GM21737 (cell line): ENCODE measurements around the gene TNFAIP3.
"Not testable (repeated sequence)": the region's sequence is repeated elsewhere in the genome, so short reads cannot be mapped to it uniquely, and the experiment has no call there.

Experiments used
- ATAC-seq: cut with Tn5 transposase; IDR thresholded peaks from one replicate; pipeline ENCODE4 v1.9.1; 2021; ENCODE audit warnings: mild to moderate bottlenecking, moderate library complexity; ENCODE audit not compliant: unreplicated experiment

The TNFAIP3 gene

DNA sequence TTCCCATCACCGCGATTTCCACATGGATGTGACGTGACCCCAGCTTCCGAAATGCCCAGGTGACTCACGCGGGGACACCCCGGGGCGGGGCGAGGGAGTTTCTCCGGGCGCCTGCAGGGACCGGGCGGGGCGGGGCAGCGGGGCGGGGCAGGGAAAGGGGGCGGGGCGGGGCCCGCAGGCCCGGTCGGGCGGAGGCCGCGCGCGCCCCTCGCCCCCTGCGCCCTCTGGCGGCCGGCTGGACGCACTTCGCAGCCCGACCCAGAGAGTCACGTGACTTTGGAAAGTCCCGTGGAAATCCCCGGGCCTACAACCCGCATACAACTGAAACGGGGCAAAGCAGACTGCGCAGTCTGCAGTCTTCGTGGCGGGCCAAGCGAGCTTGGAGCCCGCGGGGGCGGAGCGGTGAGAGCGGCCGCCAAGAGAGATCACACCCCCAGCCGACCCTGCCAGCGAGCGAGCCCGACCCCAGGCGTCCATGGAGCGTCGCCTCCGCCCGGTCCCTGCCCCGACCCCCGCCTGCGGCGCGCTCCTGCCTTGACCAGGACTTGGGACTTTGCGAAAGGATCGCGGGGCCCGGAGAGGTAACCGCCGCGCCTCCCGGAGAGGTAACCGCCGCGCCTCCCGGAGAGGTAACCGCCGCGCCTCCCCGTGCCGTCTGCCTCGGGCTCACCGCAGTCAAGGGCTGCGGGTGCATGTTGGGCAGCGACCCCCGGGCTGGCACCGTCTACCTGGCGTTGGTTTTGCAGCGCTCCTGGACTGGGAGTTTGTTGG is at the start of gene TNFAIP3:
TNFAIP3 (plus strand) TSS at position 346 of the 771 bp plus-strand sequence. CDS start 3,969 bp downstream, outside the sequence.
- peak; percentile 59 for ATAC-seq

DNA sequence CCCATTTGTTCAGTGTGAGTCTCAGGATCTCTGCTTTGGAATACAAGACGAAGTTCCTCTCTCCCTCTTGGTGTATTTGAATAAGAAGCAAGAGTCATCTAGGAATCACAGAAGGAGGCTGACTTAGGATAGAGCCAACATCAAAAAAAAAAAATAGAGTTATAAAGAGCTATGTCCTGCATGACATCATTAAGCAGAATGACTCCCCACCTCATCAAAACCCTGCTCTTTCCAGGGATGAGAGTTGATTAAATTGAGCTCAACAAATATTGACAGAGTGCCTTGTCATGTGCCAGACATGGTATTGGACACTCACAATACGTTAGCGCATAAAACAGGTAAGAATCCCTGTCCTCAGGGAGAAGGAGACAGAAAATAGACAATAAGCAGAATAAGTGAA is 48.6 kb upstream of the TNFAIP3 start:
- ATAC-seq = no peak

DNA sequence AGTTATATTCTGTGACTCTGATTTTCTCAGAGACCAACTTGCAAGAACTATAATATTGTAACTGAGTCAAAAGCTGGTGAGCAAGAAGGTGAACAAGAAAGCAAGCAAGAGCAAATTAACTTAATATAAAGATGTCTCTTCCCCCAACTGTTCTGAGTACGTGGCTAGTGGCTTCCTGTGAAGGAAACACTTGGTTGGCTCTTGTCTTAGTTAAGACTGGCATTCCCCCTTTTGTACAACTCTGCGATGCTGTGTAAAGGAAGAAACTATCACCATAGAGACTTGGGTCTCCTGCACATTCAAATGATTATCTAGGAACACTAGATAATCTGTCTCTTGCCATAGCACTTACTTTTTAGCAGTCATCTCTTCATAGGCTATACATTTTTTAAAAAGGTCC is 47.3 kb upstream of the TNFAIP3 start:
- ATAC-seq = no peak

DNA sequence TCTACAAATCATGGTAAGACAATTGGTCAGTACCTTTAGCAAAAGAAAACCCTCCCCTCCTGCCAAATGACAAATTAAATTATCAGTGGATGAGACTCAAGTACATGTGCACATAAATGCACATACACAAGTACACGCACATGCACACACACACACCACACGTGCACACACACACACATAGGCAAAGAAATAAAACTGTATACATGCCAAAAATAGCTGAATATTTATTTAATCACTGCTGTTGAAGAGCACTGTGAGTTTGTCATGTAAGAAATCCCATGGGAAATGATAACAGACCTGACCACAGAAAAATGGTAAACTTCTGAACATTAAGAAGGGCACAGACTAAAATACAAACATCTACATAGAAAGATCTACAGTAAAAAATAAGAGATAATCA is 46.6 kb upstream of the TNFAIP3 start:
- ATAC-seq = no peak

DNA sequence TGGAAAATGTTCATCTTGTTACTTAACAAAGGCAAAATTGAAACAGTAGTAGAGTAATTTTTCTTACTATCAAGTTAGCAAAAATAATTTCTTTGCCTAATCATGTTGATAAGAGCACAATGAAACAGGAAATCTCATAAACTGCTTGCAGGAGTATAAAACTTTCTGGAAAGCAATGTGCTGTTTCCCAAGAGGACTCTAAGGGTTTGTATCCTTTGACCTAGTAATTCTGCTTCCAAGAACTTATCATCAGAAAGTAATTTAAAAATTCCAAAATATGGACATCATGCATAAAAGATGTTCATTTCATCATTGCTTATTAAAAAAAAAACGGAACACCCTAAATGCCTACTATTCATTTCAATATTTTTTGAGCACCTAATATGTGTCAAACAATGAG is 46.1 kb upstream of the TNFAIP3 start:
- no peak for ATAC-seq

DNA sequence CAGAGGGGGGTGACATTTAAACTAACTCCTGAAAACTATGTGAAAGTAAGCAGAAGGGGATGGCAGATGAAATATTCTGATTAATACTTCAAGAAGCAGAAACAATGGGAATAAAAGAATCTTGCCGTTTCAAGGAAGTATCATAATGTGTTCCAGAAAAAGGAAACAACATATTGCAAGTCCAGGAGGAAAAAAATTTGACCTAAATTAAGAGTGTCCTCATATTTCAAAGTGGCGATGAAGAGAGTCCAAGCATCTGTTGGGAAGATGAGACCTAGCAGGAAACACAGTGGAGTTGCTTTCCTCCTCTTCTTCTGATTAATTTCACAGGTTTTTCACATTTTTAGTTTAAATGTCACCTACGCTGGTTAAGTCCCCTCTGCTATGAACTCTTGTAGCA is 45.6 kb upstream of the TNFAIP3 start:
- ATAC-seq = no peak

DNA sequence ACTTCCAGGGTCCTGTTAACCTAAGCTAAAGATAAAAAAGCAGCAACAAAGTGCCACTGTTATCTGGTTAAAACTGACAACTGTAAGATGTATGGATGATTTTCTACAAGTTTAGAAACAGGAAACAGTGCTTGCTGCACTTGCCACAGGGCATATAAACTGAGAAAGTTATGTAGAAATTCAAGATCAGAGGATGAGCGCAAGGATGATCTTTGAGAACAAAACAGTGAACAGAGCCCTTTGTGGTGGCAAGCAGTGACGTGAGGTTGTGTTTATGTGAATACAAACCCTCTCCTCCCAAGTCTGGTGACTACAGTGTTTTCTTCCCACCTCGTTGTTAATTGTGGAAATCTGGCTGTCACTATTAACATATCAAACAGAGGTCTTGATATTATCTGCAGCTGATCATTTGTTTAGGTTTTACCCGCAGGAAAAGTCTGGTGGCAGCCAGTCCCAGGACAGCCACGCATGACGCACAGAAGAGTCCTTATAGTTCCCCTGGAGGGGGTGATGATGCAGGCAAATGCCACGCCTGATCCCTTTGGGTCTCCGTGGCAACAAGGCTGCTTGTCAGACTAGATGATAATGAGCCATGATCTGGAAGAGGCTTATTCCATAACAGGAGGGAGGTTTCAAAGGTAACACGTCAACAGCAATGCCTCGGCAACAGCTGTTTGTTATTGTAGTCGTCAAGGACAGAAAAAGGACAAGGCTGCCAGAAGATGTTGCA is 43.1 kb upstream of the TNFAIP3 start:
- no peak for ATAC-seq

DNA sequence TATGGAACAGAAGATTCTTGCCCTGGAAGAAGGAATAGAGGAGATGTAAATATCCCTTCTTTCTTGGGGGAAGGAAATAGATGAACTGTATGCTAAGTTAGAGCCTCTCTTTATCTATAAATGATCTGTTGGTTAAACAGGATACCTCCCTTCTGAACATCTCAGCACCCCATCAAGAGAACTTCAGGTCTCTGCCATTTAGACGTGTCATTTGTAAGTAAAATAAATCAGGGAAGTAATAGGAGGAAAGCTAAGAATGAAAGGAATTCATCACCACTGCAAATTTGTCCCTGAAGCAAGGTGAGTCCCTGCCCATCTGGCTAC is 42.5 kb upstream of the TNFAIP3 start:
- no peak for ATAC-seq

DNA sequence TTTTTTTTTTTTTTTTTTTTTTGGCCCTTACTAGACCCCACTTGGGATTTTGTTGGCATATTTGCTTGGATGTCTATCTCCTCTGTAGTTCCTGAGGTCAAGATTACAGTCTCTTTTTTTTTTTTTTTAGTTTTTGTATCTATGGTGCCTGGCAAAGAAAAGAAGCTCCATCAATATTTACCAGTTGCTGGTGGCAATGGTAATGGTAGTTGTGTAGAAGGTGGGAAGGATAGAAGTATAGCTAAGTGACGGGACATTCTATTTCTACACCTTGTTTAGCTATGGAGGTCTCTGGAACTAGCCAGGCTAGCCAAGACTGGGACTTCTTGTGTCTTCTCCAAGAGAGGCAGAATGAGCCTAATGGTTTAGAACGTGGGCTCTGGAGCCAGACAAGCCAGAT is 42.2 kb upstream of the TNFAIP3 start:
- ATAC-seq = no peak

DNA sequence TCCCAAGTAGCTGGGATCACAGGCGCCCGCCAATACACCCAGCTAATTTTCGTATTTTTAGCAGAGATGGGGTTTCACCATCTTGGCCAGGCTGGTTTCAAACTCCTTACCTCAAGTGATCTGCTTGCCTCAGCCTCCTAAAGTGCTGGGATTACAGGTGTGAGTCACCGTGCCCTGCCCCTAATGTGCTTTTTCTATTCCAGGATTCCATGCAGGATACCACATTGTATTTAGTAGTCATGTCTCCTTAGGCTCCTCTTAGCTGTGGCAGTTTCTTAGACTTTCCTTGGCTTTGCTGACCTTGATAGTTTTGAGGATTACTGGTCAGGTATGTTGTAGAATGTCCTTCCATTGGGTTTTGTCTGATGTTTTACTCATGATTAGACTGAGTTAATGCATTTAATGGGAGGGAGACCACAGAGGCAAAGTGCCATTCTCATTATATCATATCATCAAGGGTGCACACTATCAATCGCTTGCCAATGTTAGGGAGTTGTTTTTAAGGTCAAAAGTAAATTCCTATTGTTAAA is 39.6 kb upstream of the TNFAIP3 start:
- no peak for ATAC-seq

DNA sequence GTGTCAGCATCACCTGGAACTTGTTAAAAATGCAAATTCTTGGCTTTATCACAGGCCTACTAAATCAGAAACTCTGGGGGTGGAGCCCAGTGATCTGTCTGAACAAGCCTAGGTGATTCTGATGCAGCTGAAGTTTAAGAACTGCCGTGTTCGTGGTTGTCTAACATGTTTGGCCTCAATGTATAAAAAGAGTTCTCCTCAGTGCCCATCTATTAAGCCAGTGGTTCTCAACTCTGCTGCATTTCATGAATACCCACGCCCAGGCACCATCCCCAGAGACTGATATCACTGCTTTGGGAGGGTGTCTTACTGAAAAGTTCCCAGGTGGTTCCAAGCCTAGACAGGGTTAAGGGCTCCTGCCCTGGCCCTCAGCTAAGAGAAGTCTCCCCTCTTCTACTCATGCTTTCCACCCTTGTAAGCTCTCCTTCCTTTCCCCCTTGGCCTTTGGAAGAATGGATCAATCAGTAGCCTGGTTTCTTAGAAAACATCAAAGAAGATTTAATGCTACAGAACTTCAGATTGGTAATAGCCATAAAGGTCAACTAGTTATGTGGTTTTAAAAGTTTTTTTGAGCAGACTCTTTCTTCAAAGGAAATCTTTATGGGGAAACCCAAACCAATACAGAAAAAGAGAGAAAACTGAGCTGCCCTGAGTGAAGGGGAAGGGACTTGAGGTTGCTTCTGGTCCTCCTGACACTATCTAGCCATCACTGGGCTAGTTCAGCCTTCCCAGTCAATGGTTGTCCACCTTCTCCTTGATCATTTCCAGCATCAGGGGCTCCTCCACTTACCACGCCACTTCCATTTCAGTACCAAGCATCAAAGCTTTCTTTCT is 38.9 kb upstream of the TNFAIP3 start:
- peak; percentile 41 for ATAC-seq

DNA sequence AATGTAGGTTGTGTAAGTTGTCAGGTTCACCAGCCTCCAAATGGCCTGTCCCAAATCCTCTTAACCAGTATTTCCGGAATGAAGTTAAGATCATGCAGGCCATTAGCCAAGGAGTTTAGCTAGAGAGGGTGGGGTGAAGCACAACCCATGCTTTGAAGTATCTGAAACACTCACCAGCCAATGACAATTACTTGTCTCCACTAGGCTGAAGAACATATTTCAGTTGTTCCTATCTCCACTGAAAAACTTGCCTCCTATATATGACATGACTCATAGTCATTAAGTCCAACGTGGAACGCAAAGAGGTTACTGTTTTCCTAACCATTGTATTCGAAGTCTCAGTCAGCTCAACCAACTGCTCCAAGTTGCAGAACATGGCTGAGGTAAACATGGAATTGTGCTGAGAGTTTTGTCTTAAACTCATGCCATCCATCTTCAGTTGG is 37.4 kb upstream of the TNFAIP3 start:
- no peak for ATAC-seq

DNA sequence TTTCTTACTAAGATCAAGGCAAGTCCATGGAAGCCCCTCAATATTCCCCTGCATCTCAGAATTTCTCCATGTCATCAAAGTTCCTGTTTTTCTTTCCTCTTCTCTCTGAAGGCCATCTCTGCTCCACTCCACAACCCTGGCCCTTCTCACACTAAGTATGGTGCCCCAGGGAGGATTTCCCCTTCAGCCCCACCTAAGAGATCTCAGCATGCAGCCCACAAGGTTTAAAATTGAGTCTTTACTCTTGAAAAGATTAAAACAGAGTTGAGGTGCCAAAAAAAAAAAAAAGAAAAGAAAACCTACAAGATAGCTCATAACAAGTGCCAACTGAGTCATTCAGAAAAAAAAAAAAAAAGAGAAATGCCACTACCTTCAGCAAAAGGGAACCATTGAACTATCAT is 36.5 kb upstream of the TNFAIP3 start:
- ATAC-seq = no peak

DNA sequence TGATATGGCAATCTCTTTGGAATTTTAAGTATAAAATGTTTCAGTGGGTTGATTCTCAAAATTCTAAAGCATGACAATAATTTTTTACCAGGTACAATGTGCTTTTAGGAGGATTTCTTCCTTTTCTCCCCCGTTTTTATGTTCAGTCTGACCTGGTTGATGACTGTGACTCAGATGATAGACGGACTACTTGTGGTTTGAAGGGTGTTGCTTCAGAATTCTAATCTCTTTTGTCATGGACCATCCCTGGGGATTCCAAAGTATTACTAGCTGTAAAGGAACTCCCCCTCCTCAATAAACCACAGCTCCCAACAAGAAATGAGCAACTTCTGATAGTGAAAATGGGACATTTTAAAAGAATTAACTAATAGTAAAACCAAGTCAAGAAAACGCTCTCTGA is 34.9 kb upstream of the TNFAIP3 start:
- ATAC-seq = no peak

DNA sequence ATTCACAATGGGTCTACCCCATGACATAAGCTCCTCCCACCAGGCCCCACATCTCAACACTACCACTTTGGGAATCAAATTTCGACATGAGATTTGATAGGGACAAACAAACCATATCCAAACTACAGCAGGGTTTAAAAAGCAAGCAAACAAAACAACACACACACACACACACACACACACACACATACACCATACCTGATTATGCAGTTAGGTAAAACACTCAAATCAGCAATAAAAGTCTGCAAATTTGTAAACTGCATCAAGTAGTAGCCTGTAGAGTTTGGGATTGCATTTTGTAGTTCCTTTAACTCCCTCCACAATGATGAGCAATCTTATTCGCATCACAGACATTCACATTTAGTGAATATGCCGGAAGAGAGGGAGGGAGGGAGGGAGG is 32.6 kb upstream of the TNFAIP3 start:
- no peak for ATAC-seq

DNA sequence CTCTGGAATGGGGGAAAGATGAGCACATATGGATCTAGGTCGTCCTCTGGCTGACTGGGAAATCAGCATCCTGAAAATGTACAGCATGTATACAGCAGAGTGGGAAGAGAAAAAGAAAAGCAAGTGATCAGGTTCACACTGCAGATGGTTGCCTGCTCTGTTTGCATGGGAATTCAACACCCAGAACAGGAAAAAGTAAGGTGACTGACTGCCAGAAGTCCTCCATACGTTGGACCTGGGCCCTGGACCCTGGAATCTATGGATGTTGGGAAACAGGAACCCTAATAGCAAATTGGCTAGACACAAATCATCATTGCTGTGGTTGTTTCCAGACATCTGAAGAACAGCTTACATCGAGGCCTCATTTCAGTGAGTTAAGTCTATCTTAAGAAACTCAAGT is 30.3 kb upstream of the TNFAIP3 start:
- no peak for ATAC-seq

DNA sequence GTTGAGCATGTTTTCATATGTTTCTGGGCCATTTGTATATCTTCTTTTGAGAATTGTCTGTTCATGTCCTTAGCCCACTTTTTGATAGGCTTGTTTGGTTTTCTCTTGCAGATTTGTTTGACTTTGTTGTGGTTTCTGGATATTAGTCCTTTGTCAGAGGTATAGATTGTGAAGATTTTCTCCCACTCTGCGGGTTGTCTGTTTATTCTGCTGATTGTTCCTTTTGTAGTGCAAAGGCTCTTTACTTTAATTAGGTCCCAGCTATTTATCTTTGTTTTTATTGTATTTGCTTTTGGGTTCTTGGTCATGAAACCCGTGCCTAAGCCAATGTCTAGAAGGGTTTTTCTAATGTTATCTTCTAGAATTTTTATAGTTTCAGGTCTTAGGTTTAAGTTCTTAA is 29.0 kb upstream of the TNFAIP3 start:
- not testable (repeated sequence) for ATAC-seq

DNA sequence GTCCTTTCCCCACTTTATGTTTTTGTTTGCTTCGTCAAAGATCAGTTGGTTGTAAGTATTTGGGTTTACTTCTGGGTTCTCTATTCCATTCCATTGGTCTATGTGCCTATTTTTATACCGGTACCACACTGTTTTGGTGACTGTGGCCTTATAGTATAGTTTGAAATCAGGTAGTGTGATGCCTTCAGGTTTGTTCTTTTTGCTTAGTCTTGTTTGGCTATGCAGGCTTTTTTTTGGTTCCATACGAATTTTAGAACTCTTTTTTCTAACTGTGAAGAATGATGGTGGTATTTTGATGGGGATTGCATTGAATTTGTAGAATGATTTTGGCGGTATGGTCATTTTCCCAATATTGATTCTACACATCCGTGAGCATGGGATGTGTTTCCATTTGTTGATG is 28.5 kb upstream of the TNFAIP3 start:
- ATAC-seq = not testable (repeated sequence)

DNA sequence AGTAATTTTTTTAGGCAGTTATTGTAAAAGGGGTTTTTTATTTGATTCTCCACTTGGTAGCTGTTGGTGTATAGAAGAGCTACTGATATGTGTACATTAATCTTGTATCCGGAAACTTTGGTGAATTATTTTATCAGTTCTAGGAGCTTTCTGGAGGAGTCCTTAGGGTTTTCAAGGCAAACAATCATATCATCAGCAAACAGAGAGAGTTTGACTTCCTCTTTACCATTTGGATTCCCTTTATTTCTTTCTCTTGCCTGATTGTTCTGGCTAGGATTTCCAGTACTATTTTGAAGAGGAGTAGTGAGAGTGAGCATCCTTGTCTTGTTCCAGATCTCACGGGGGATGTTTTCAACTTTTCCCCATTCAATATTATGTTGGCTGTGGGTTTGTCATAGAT is 28.0 kb upstream of the TNFAIP3 start:
- ATAC-seq = no peak

DNA sequence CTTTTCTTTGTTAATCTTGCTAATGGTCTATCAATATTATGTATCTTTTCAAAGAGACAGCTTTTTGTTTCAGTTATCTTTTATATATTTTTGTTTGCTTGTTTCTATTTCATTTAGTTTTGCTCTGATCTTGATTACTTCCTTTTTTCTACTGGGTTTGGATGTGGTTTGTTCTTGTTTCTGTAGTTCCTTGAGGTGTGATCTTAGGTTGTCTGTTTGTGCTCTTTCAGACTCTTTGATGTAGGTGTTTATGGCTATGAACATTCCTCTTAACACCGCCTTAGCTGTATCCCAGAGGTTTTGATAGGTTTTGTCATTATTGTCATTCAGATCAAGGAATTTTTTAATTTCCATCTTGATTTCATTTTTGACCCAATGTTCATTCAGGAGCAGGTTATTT is 26.8 kb upstream of the TNFAIP3 start:
- ATAC-seq = no peak

DNA sequence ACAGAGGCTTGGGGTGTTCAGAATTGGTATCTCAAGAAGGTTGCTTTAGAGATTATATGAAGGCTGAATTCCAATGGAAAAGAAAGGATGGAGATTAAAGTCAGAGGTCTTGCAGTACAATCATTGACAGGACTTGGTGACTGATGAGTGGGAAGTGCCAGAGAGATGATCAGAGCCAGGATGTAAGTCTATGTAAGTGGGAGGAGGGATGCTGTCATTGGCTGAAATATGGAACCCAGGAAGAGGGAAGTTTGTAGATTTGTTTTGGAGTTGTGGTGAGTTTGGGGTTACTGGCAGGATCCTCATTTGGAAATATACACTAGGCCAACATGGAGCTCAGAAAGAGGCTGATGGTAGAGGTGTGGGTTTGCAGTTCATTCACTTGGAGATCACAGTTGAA is 23.8 kb upstream of the TNFAIP3 start:
- no peak for ATAC-seq
